ENCODE results near the gene ANKRD18A. TPM values are rescaled to one million over a fixed set of nuclear protein-coding genes. Genes with fewer than 3 reads are reported as not detected.

The ANKRD18A gene
- total RNA-seq: 1 to 10 TPM; 1.2 to 2.9 TPM

GRCh38 chr9:38620483-38621433 lies at the start of gene ANKRD18A:
Gene ANKRD18A (minus strand): TSS chr9:38620596. CDS start chr9:38620285, 311 bp downstream.
- Mint-ChIP-seq H3K9me3 (peaks cover 3% of the 10 kb centered on the region), H3K27me3 (peaks cover 43% of the 10 kb centered on the region), H3K27ac (peak within 1 kb of the TSS; percentile 78), H3K4me3 (peak within 1 kb of the TSS; percentile 88), H3K36me3 (no peaks in the 10 kb centered on the region), H3K4me1 (peaks cover 6% of the 10 kb centered on the region)
- peak; percentile 75 for DNase-seq
- peak; percentile 70 for ATAC-seq (ENCODE audit: low read depth)
- POLR2A ChIA-PET: no interaction called here

GRCh38 chr9:38668791-38669466 lies 48.5 kb upstream of the ANKRD18A start:
- Mint-ChIP-seq H3K27ac (no peak overlapping the region), H3K4me1 (peaks cover 3% of the 10 kb centered on the region), H3K36me3 (no peaks in the 10 kb centered on the region), H3K9me3 (no peaks in the 10 kb centered on the region), H3K4me3 (no peak overlapping the region), H3K27me3 (no peaks in the 10 kb centered on the region)
- no peak for ATAC-seq (ENCODE audit: low read depth)
- DNase-seq: no peak
- POLR2A ChIA-PET: no interaction called here

- ATAC-seq (ENCODE audit: low read depth): no peak
- Mint-ChIP-seq H3K4me1 (no peaks in the 10 kb centered on the region), H3K27ac (no peak overlapping the region), H3K27me3 (peaks cover 11% of the 10 kb centered on the region), H3K9me3 (no peaks in the 10 kb centered on the region), H3K4me3 (no peak overlapping the region), H3K36me3 (no peaks in the 10 kb centered on the region)
- POLR2A ChIA-PET: no interaction called here
- no peak for DNase-seq
Observed at GRCh38 chr9:38662763-38663593, 42.6 kb upstream of the ANKRD18A start.

- Mint-ChIP-seq H3K4me1 (no peaks in the 10 kb centered on the region), H3K9me3 (no peaks in the 10 kb centered on the region), H3K36me3 (no peaks in the 10 kb centered on the region), H3K27ac (no peak overlapping the region), H3K4me3 (no peak overlapping the region), H3K27me3 (peaks cover 16% of the 10 kb centered on the region)
- POLR2A ChIA-PET: no interaction called here
- no peak for ATAC-seq (ENCODE audit: low read depth)
- DNase-seq: no peak
Observed at GRCh38 chr9:38659538-38659937, 39.1 kb upstream of the ANKRD18A start.

- Mint-ChIP-seq H3K4me3 (no peak overlapping the region), H3K4me1 (no peaks in the 10 kb centered on the region), H3K36me3 (no peaks in the 10 kb centered on the region), H3K9me3 (no peaks in the 10 kb centered on the region), H3K27me3 (peaks cover 12% of the 10 kb centered on the region), H3K27ac (no peak overlapping the region)
- DNase-seq: no peak
- POLR2A ChIA-PET: no interaction called here
- ATAC-seq (ENCODE audit: low read depth): no peak
Observed at GRCh38 chr9:38656896-38657295, 36.5 kb upstream of the ANKRD18A start.

GRCh38 chr9:38652486-38652885 lies 32.1 kb upstream of the ANKRD18A start:
- Mint-ChIP-seq H3K27ac (no peak overlapping the region), H3K9me3 (no peaks in the 10 kb centered on the region), H3K27me3 (peaks cover 8% of the 10 kb centered on the region), H3K4me1 (no peaks in the 10 kb centered on the region), H3K36me3 (no peaks in the 10 kb centered on the region), H3K4me3 (no peak overlapping the region)
- no peak for DNase-seq
- no peak for ATAC-seq (ENCODE audit: low read depth)
- POLR2A ChIA-PET: no interaction called here

- POLR2A ChIA-PET: no interaction called here
- no peak overlapping the region for H3K27ac Mint-ChIP-seq
Observed at GRCh38 chr9:38652044-38652443, 31.6 kb upstream of the ANKRD18A start.

GRCh38 chr9:38651400-38652042 lies 31.1 kb upstream of the ANKRD18A start:
- ATAC-seq (ENCODE audit: low read depth) (no peak), DNase-seq (no peak)
- POLR2A ChIA-PET: no interaction called here
- H3K9me3 Mint-ChIP-seq: no peaks in the 10 kb centered on the region
- no peaks in the 10 kb centered on the region for H3K36me3 Mint-ChIP-seq
- peaks cover 5% of the 10 kb centered on the region for H3K27me3 Mint-ChIP-seq
- no peaks in the 10 kb centered on the region for H3K4me1 Mint-ChIP-seq
- no peak overlapping the region for H3K27ac Mint-ChIP-seq
- H3K4me3 Mint-ChIP-seq: no peak overlapping the region

More at GRCh38 chr9:38652044-38652443, 31.6 kb upstream of the ANKRD18A start:
- DNase-seq (no peak), ATAC-seq (ENCODE audit: low read depth) (no peak)
- Mint-ChIP-seq H3K4me3 (no peak overlapping the region), H3K9me3 (no peaks in the 10 kb centered on the region), H3K27me3 (peaks cover 6% of the 10 kb centered on the region), H3K36me3 (no peaks in the 10 kb centered on the region), H3K4me1 (no peaks in the 10 kb centered on the region)

GRCh38 chr9:38650564-38650963 lies 30.2 kb upstream of the ANKRD18A start:
- Mint-ChIP-seq H3K9me3 (no peaks in the 10 kb centered on the region), H3K27ac (no peak overlapping the region), H3K36me3 (no peaks in the 10 kb centered on the region), H3K4me1 (no peaks in the 10 kb centered on the region), H3K27me3 (peaks cover 5% of the 10 kb centered on the region), H3K4me3 (no peak overlapping the region)
- POLR2A ChIA-PET: no interaction called here
- DNase-seq (no peak), ATAC-seq (ENCODE audit: low read depth) (no peak)

- Mint-ChIP-seq H3K27me3 (peaks cover 5% of the 10 kb centered on the region), H3K4me1 (no peaks in the 10 kb centered on the region), H3K27ac (no peak overlapping the region), H3K4me3 (no peak overlapping the region), H3K9me3 (no peaks in the 10 kb centered on the region), H3K36me3 (no peaks in the 10 kb centered on the region)
- POLR2A ChIA-PET: no interaction called here
- DNase-seq (no peak), ATAC-seq (ENCODE audit: low read depth) (no peak)
Observed at GRCh38 chr9:38649731-38650363, 29.5 kb upstream of the ANKRD18A start.

GRCh38 chr9:38644601-38645000 lies 24.2 kb upstream of the ANKRD18A start:
- H3K9me3 Mint-ChIP-seq: no peaks in the 10 kb centered on the region
- DNase-seq: no peak
- no peak overlapping the region for H3K4me3 Mint-ChIP-seq
- ATAC-seq (ENCODE audit: low read depth): no peak
- peaks cover 5% of the 10 kb centered on the region for H3K27me3 Mint-ChIP-seq
- no peaks in the 10 kb centered on the region for H3K4me1 Mint-ChIP-seq
- no peaks in the 10 kb centered on the region for H3K36me3 Mint-ChIP-seq
- POLR2A ChIA-PET: no interaction called here
- no peak overlapping the region for H3K27ac Mint-ChIP-seq

- no peak for DNase-seq
- Mint-ChIP-seq H3K4me3 (no peak overlapping the region), H3K27me3 (peaks cover 5% of the 10 kb centered on the region), H3K27ac (no peak overlapping the region), H3K9me3 (no peaks in the 10 kb centered on the region), H3K36me3 (no peaks in the 10 kb centered on the region), H3K4me1 (no peaks in the 10 kb centered on the region)
- no peak for ATAC-seq (ENCODE audit: low read depth)
- POLR2A ChIA-PET: no interaction called here
Observed at GRCh38 chr9:38643815-38644173, 23.4 kb upstream of the ANKRD18A start.
